ENCODE results near the gene MED12L. TPM values are rescaled to one million over a fixed set of nuclear protein-coding genes. Genes with fewer than 3 reads are reported as not detected.

MED12L gene
- total and polyA plus RNA-seq, 2 donors from 2014 or later = 0.13 to 0.82 TPM

DNA sequence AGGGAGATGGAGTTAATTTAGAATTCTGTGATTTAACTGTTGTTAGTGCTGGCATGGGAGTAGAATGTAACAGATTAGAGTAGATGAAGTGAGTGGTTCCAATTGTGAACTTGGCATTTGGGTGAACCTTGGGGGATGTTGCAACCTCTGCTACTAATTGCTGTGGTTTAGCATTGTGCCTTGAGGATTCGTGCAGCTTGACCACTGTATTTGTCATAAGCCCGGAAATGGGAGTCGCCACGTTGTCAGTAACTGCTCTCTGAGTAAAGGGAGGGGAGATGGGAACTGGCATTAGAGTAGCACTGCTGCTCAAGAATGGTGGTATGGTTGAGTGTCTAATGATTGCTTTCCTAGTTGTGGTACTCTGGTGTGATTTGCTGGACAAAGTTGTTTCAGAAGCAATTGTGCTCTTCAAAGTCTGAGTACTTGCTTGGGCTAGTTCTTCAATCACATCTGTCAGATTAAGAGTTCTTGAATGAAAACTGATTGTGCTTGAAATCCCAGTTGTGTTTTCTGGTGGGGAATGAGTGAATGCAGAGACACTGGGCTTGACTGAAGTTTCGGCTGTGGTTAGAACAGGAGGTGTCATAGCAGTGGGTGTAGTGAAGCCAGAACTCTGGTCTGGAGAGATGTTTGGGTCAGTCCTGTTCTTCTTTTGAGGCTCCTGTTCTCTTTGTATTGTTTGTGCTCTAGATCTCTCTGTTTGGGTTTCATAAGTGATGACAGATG, 360.0 kb downstream of the MED12L start:
- intact Hi-C loops (cut with DNase I) = loop anchor here (10.0 kb wide), 1 partner anchor 389 kb away; no protein-coding TSS in a partner anchor
- FAIRE-seq = no peak
- Histone ChIP-seq H3K9ac (ENCODE audit: low read length in 3 of 3) (no peak overlapping the region), H3K4me1 (ENCODE audit: control insufficient read depth in 2 of 3, insufficient read depth in 2 of 3, low read depth in 1 of 3, low read length in 3 of 3) (no peaks in the 10 kb centered on the region), H3K9me3 (ENCODE audit: control insufficient read depth in 2 of 3, insufficient read depth in 1 of 3, low read length in 3 of 3) (no peaks in the 10 kb centered on the region), H3K27ac (ENCODE audit: low read depth in 2 of 2, low read length in 2 of 2) (no peak overlapping the region), H3K27me3 (ENCODE audit: control insufficient read depth, insufficient read depth, low read length) (no peaks in the 10 kb centered on the region), H3K36me3 (ENCODE audit: control insufficient read depth in 2 of 3, insufficient read depth in 3 of 3, low read length in 3 of 3) (no peaks in the 10 kb centered on the region), H3K4me3 (ENCODE audit: low read length in 3 of 3) (no peak overlapping the region)
- TF ChIP-seq, protein P1, sequence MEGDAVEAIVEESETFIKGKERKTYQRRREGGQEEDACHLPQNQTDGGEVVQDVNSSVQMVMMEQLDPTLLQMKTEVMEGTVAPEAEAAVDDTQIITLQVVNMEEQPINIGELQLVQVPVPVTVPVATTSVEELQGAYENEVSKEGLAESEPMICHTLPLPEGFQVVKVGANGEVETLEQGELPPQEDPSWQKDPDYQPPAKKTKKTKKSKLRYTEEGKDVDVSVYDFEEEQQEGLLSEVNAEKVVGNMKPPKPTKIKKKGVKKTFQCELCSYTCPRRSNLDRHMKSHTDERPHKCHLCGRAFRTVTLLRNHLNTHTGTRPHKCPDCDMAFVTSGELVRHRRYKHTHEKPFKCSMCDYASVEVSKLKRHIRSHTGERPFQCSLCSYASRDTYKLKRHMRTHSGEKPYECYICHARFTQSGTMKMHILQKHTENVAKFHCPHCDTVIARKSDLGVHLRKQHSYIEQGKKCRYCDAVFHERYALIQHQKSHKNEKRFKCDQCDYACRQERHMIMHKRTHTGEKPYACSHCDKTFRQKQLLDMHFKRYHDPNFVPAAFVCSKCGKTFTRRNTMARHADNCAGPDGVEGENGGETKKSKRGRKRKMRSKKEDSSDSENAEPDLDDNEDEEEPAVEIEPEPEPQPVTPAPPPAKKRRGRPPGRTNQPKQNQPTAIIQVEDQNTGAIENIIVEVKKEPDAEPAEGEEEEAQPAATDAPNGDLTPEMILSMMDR (IDR thresholded peaks at IDR 0.05; ENCODE audit: borderline replicate concordance, extremely low read depth, insufficient read depth) = no peak
- DNase-seq = no peak

DNA sequence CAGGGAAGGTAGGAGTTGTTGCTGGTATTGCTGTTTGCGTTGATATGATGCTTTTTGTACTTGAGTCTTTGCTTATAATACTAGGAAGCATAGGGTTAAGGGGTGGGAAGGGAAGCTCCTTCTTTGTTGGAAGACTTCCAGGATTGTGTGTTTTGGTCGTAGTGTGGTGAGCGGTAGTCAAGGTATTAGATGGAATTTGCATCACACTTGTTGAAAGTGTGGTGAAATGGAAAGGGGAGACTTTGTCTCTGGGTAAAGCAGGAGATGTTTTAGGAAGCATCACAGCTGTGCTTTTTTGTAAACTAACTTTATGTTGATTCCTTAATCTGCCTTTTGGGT, 360.5 kb downstream of the MED12L start:
- Histone ChIP-seq H3K4me3 (ENCODE audit: low read length in 3 of 3) (no peak overlapping the region), H3K36me3 (ENCODE audit: control insufficient read depth in 2 of 3, insufficient read depth in 3 of 3, low read length in 3 of 3) (no peaks in the 10 kb centered on the region), H3K9ac (ENCODE audit: low read length in 3 of 3) (no peak overlapping the region), H3K4me1 (ENCODE audit: control insufficient read depth in 2 of 3, insufficient read depth in 2 of 3, low read depth in 1 of 3, low read length in 3 of 3) (no peaks in the 10 kb centered on the region), H3K9me3 (ENCODE audit: control insufficient read depth in 2 of 3, insufficient read depth in 1 of 3, low read length in 3 of 3) (no peaks in the 10 kb centered on the region), H3K27me3 (ENCODE audit: control insufficient read depth, insufficient read depth, low read length) (no peaks in the 10 kb centered on the region), H3K27ac (ENCODE audit: low read depth in 2 of 2, low read length in 2 of 2) (no peak overlapping the region)
- intact Hi-C loops (cut with DNase I) = loop anchor here (10.0 kb wide), 1 partner anchor 389 kb away; no protein-coding TSS in a partner anchor
- FAIRE-seq (no peak), DNase-seq (no peak)
- TF ChIP-seq, protein P1 (IDR thresholded peaks at IDR 0.05; ENCODE audit: borderline replicate concordance, extremely low read depth, insufficient read depth) = no peak

DNA sequence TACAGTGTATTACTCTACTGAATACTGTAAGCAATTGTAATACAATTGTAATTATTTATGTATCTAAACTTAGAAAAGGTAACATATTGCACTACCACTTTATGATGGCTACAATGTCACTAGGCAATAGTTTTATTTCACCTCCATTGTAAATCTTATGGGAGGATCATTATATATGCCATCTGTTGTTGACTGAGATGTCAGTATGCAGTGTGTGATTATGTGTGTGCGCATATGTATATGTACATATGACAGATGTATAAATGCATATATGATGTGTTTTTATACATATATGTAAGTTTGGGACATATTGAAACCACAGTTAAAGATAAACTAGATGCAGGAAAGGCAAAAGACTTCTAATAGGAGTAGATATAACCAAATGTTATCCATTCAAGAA, 366.9 kb downstream of the MED12L start:
- Histone ChIP-seq H3K4me1 (ENCODE audit: control insufficient read depth in 2 of 3, insufficient read depth in 2 of 3, low read depth in 1 of 3, low read length in 3 of 3) (no peaks in the 10 kb centered on the region), H3K9me3 (ENCODE audit: control insufficient read depth in 2 of 3, insufficient read depth in 1 of 3, low read length in 3 of 3) (no peaks in the 10 kb centered on the region), H3K36me3 (ENCODE audit: control insufficient read depth in 2 of 3, insufficient read depth in 3 of 3, low read length in 3 of 3) (no peaks in the 10 kb centered on the region), H3K4me3 (ENCODE audit: low read length in 3 of 3) (no peak overlapping the region), H3K27me3 (ENCODE audit: control insufficient read depth, insufficient read depth, low read length) (no peaks in the 10 kb centered on the region), H3K9ac (ENCODE audit: low read length in 3 of 3) (no peak overlapping the region), H3K27ac (ENCODE audit: low read depth in 2 of 2, low read length in 2 of 2) (no peak overlapping the region)
- intact Hi-C loops (cut with DNase I) = no loop called here
- no peak for FAIRE-seq
- TF ChIP-seq, protein P1 (IDR thresholded peaks at IDR 0.05; ENCODE audit: borderline replicate concordance, extremely low read depth, insufficient read depth) = no peak
- DNase-seq = no peak

Measured in kidney (tissue), 14 donors.